GM03348 (cell line): ENCODE results near the gene EGFR.
A peak's percentile ranks its signal among the peaks of the same experiment; 100 is the strongest.

Experiments
- DNase-seq: peaks from one replicate; pipeline ENCODE4 v3.0.0; 2012; ENCODE audit warnings: low spot score

The EGFR gene

GRCh38 chr7:55190511-55191160 lies 171.8 kb downstream of the EGFR start:
- no peak for DNase-seq

- no peak for DNase-seq
Observed at GRCh38 chr7:55191161-55191925, 172.5 kb downstream of the EGFR start.

- DNase-seq = peak; percentile 48
Observed at GRCh38 chr7:55191926-55192692, 173.3 kb downstream of the EGFR start.

GRCh38 chr7:55192723-55193122 lies 173.9 kb downstream of the EGFR start:
- peak; percentile 64 for DNase-seq

GRCh38 chr7:55193245-55193644 lies 174.4 kb downstream of the EGFR start:
- no peak for DNase-seq

- DNase-seq = no peak
Observed at GRCh38 chr7:55194522-55194921, 175.7 kb downstream of the EGFR start.

GRCh38 chr7:55198634-55199392 lies 180.0 kb downstream of the EGFR start:
- no peak for DNase-seq

- DNase-seq = no peak
Observed at GRCh38 chr7:55199418-55199817, 180.6 kb downstream of the EGFR start.

- no peak for DNase-seq
Observed at GRCh38 chr7:55200441-55200840, 181.6 kb downstream of the EGFR start.

- no peak for DNase-seq
Observed at GRCh38 chr7:55202150-55202913, 183.5 kb downstream of the EGFR start.

- no peak for DNase-seq
Observed at GRCh38 chr7:55203300-55203699, 184.5 kb downstream of the EGFR start.

- DNase-seq = no peak
Observed at GRCh38 chr7:55205124-55205955, 186.5 kb downstream of the EGFR start.

- no peak for DNase-seq
Observed at GRCh38 chr7:55206235-55207029, 187.6 kb downstream of the EGFR start.

GRCh38 chr7:55207436-55208125 lies 188.8 kb downstream of the EGFR start:
- DNase-seq = no peak

GRCh38 chr7:55209366-55209765 lies 190.5 kb downstream of the EGFR start:
- DNase-seq = no peak

- no peak for DNase-seq
Observed at GRCh38 chr7:55210176-55210575, 191.4 kb downstream of the EGFR start.

GRCh38 chr7:55210716-55211115 lies 191.9 kb downstream of the EGFR start:
- DNase-seq = no peak

- DNase-seq = no peak
Observed at GRCh38 chr7:55211726-55212125, 192.9 kb downstream of the EGFR start.

GRCh38 chr7:55212176-55212575 lies 193.4 kb downstream of the EGFR start:
- no peak for DNase-seq
